SJCRH30 (cell line): ENCODE measurements around the gene ZNF716. TPM values are rescaled to one million over a fixed set of nuclear protein-coding genes. Genes with fewer than 3 reads are reported as not detected.
"Not testable (repeated sequence)": the region's sequence is repeated elsewhere in the genome, so short reads cannot be mapped to it uniquely, and the experiment has no call there.

Experiments
- DNase-seq, 2 experiments: peaks; one replicate each; pipeline ENCODE4 v3.0.0-alpha.2; 2015 to 2020
- H3K27ac ChIP-seq: fragments of 250-450 bp; sonication (Bioruptor Pico); 2 replicates; pipeline ENCODE4 v1.5.1; 2020; ENCODE audit warnings: mild to moderate bottlenecking, moderate library complexity
- H3K27me3 ChIP-seq: fragments of 250-450 bp; sonication (Bioruptor Pico); 2 replicates; pipeline ENCODE4 v1.5.1; 2020; ENCODE audit warnings: mild to moderate bottlenecking, moderate library complexity
- H3K36me3 ChIP-seq: fragments of 250-450 bp; sonication (Bioruptor Pico); 2 replicates; pipeline ENCODE4 v1.5.1; 2020; ENCODE audit warnings: mild to moderate bottlenecking, moderate library complexity
- H3K4me1 ChIP-seq: fragments of 250-450 bp; sonication (Bioruptor Pico); 2 replicates; pipeline ENCODE4 v1.5.1; 2020; ENCODE audit warnings: mild to moderate bottlenecking, moderate library complexity
- H3K4me3 ChIP-seq: fragments of 250-450 bp; sonication (Bioruptor Pico); 2 replicates; pipeline ENCODE4 v1.5.1; 2020; ENCODE audit warnings: mild to moderate bottlenecking, moderate library complexity
- H3K9me3 ChIP-seq: fragments of 250-450 bp; sonication (Bioruptor Pico); replicated peaks from 2 replicates; pipeline ENCODE4 v1.5.1; 2020; ENCODE audit warnings: mild to moderate bottlenecking, moderate library complexity
- total RNA-seq: library from RNA; depleted of rRNA; stranded (reverse); fragments of >200 nt; shearing (Covaris generic); gene quantifications from 2 replicates; pipeline ENCODE4 v1.2.3, GENCODE V29; 2014; rRNA removed

ZNF716 gene
- total RNA-seq = not detected in 2 replicates

- Histone ChIP-seq H3K36me3 (no peaks in the 10 kb centered on the region), H3K27ac (no peak within 1 kb of the TSS)
- no peak for DNase-seq
Observed at GRCh38 chr7:57449904-57450303, at the start of gene ZNF716. TSS of gene ZNF716 (plus strand) at chr7:57450177. CDS start at chr7:57450289, 112 bp downstream.

GRCh38 chr7:57400531-57401155 is 49.3 kb upstream of the ZNF716 start:
- Histone ChIP-seq H3K27ac (no peak overlapping the region), H3K27me3 (no peaks in the 10 kb centered on the region), H3K4me3 (no peak overlapping the region), H3K36me3 (no peaks in the 10 kb centered on the region), H3K4me1 (no peaks in the 10 kb centered on the region), H3K9me3 (no peaks in the 10 kb centered on the region)
- DNase-seq = no peak

More at GRCh38 chr7:57449904-57450303, at the start of gene ZNF716:
- no peaks in the 10 kb centered on the region for H3K27me3 ChIP-seq
- H3K4me1 ChIP-seq = no peaks in the 10 kb centered on the region
- H3K4me3 ChIP-seq = no peak within 1 kb of the TSS
- no peaks in the 10 kb centered on the region for H3K9me3 ChIP-seq

GRCh38 chr7:57403051-57403450 is 46.9 kb upstream of the ZNF716 start:
- H3K27me3 ChIP-seq, H3K27ac ChIP-seq, H3K36me3 ChIP-seq, H3K4me1 ChIP-seq, H3K9me3 ChIP-seq, DNase-seq, H3K4me3 ChIP-seq: not testable (repeated sequence)

- H3K9me3 ChIP-seq = no peaks in the 10 kb centered on the region
- H3K36me3 ChIP-seq = no peaks in the 10 kb centered on the region
- H3K27me3 ChIP-seq = no peaks in the 10 kb centered on the region; the same call in 1 of the 2 replicates
- DNase-seq = no peak
- H3K27ac ChIP-seq = no peak overlapping the region
- H3K4me1 ChIP-seq = no peaks in the 10 kb centered on the region
- H3K4me3 ChIP-seq = no peak overlapping the region
Observed at GRCh38 chr7:57403601-57404342, 46.2 kb upstream of the ZNF716 start.

GRCh38 chr7:57404343-57404966 is 45.5 kb upstream of the ZNF716 start:
- Histone ChIP-seq H3K27ac (no peak overlapping the region), H3K4me3 (no peak overlapping the region), H3K9me3 (no peaks in the 10 kb centered on the region), H3K4me1 (no peaks in the 10 kb centered on the region), H3K27me3 (no peaks in the 10 kb centered on the region; the same call in 1 of the 2 replicates), H3K36me3 (no peaks in the 10 kb centered on the region)
- DNase-seq = no peak

GRCh38 chr7:57404967-57405421 is 45.0 kb upstream of the ZNF716 start:
- Histone ChIP-seq H3K27ac (no peak overlapping the region), H3K9me3 (no peaks in the 10 kb centered on the region), H3K4me1 (no peaks in the 10 kb centered on the region), H3K27me3 (no peaks in the 10 kb centered on the region; the same call in 1 of the 2 replicates), H3K4me3 (no peak overlapping the region), H3K36me3 (no peaks in the 10 kb centered on the region)
- DNase-seq = no peak

GRCh38 chr7:57407125-57407524 is 42.9 kb upstream of the ZNF716 start:
- Histone ChIP-seq H3K4me3 (no peak overlapping the region), H3K36me3 (no peaks in the 10 kb centered on the region), H3K27ac (no peak overlapping the region), H3K9me3 (no peaks in the 10 kb centered on the region), H3K4me1 (no peaks in the 10 kb centered on the region), H3K27me3 (no peaks in the 10 kb centered on the region; the same call in 1 of the 2 replicates)
- DNase-seq = no peak

GRCh38 chr7:57412168-57412567 is 37.8 kb upstream of the ZNF716 start:
- no peaks in the 10 kb centered on the region for H3K9me3 ChIP-seq
- no peak overlapping the region for H3K27ac ChIP-seq
- no peak overlapping the region for H3K4me3 ChIP-seq
- no peaks in the 10 kb centered on the region for H3K36me3 ChIP-seq
- no peak for DNase-seq
- H3K27me3 ChIP-seq = no peaks in the 10 kb centered on the region; the same call in 1 of the 2 replicates
- no peaks in the 10 kb centered on the region for H3K4me1 ChIP-seq

- no peak for DNase-seq
- Histone ChIP-seq H3K9me3 (no peaks in the 10 kb centered on the region), H3K4me3 (no peak overlapping the region), H3K36me3 (no peaks in the 10 kb centered on the region), H3K27me3 (no peaks in the 10 kb centered on the region; the same call in 1 of the 2 replicates), H3K4me1 (no peaks in the 10 kb centered on the region), H3K27ac (no peak overlapping the region)
Observed at GRCh38 chr7:57412618-57413017, 37.4 kb upstream of the ZNF716 start.

- no peak overlapping the region for H3K27ac ChIP-seq
- DNase-seq = no peak
- no peaks in the 10 kb centered on the region for H3K36me3 ChIP-seq
- H3K4me1 ChIP-seq = no peaks in the 10 kb centered on the region
- H3K9me3 ChIP-seq = no peaks in the 10 kb centered on the region
- H3K4me3 ChIP-seq = no peak overlapping the region
- no peaks in the 10 kb centered on the region for H3K27me3 ChIP-seq
Observed at GRCh38 chr7:57413529-57414398, 36.2 kb upstream of the ZNF716 start.

GRCh38 chr7:57414415-57414814 is 35.6 kb upstream of the ZNF716 start:
- DNase-seq = no peak
- H3K4me1 ChIP-seq = no peaks in the 10 kb centered on the region
- H3K27ac ChIP-seq = no peak overlapping the region
- no peak overlapping the region for H3K4me3 ChIP-seq
- no peaks in the 10 kb centered on the region for H3K36me3 ChIP-seq
- H3K9me3 ChIP-seq = no peaks in the 10 kb centered on the region
- no peaks in the 10 kb centered on the region for H3K27me3 ChIP-seq

GRCh38 chr7:57414852-57415251 is 35.1 kb upstream of the ZNF716 start:
- H3K4me3 ChIP-seq = no peak overlapping the region
- H3K27me3 ChIP-seq = no peaks in the 10 kb centered on the region
- H3K9me3 ChIP-seq = no peaks in the 10 kb centered on the region
- no peaks in the 10 kb centered on the region for H3K36me3 ChIP-seq
- DNase-seq = no peak
- no peak overlapping the region for H3K27ac ChIP-seq
- H3K4me1 ChIP-seq = no peaks in the 10 kb centered on the region

- no peaks in the 10 kb centered on the region for H3K27me3 ChIP-seq
- no peak for DNase-seq
- no peaks in the 10 kb centered on the region for H3K4me1 ChIP-seq
- no peaks in the 10 kb centered on the region for H3K36me3 ChIP-seq
- no peaks in the 10 kb centered on the region for H3K9me3 ChIP-seq
- H3K4me3 ChIP-seq = no peak overlapping the region
- H3K27ac ChIP-seq = no peak overlapping the region
Observed at GRCh38 chr7:57415326-57415725, 34.7 kb upstream of the ZNF716 start.

GRCh38 chr7:57415730-57416129 is 34.2 kb upstream of the ZNF716 start:
- H3K9me3 ChIP-seq = no peaks in the 10 kb centered on the region
- H3K27me3 ChIP-seq = no peaks in the 10 kb centered on the region
- DNase-seq = no peak
- no peaks in the 10 kb centered on the region for H3K4me1 ChIP-seq
- H3K4me3 ChIP-seq = no peak overlapping the region
- no peak overlapping the region for H3K27ac ChIP-seq
- H3K36me3 ChIP-seq = no peaks in the 10 kb centered on the region
